ENCODE results near the gene SH3PXD2A. TPM values are rescaled to one million over a fixed set of nuclear protein-coding genes. Genes with fewer than 3 reads are reported as not detected.
"Not testable (repeated sequence)": the region's sequence is repeated elsewhere in the genome, so short reads cannot be mapped to it uniquely, and the experiment has no call there.

Gene SH3PXD2A
- total RNA-seq, 4 donors from 2014 or later: 128 to 154 (median 136) TPM

DNA sequence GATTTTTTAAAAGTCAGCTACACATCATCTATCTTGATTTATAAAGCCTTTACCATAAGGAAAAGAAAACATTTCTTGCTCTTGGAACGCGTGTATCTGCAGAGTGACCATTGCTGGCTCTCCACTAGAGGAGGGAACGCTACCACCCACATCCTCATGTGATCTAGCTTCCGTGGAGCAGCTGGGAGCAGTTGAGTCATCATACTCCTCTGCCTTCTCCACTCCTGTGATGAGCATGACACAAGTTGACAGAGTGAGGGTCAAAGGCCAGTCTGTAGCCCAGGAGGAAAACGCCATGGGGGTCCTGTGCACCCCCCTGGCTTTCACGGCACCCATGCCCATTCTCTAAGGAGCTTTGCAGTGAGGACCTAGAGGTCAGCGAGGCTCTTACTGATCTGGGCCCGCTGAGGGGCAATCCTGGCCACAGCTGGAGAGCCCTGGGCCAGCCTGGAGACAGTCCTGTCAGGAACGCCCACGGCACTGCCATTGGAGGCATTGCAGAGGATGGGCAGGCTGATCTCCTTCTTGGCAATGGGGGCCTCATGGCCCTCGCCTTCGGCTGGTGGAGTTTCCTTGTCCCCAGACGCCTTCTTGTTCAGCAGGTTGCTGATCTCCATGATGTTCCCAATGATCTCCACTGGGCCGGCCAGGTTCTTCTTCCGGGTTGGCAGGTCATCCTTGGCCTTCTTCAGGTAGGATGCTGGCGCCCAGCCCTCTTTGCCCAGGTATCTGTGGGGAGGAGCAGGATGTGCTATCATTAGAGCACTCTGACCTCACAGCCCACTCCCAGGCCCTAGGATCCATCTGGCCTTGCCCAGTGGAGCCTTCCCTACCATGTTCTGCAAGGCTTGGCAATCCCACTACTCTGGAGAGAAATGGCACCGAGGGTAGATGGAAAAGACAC lies 242.7 kb downstream of the SH3PXD2A start:
- Histone ChIP-seq H3K36me3 (peaks cover 0 to 68% (median 0%) of the 10 kb centered on the region in 3 donors), H3K27ac (peak overlapping the region; percentile 42 to 76 (median 66)), H3K27me3 (no peaks in the 10 kb centered on the region), H3K4me3 (no peak overlapping the region), H3K4me1 (peaks cover 1 to 76% (median 46%) of the 10 kb centered on the region in 4 donors), H3K9me3 (no peaks in the 10 kb centered on the region)
- TF ChIP-seq, protein P1, sequence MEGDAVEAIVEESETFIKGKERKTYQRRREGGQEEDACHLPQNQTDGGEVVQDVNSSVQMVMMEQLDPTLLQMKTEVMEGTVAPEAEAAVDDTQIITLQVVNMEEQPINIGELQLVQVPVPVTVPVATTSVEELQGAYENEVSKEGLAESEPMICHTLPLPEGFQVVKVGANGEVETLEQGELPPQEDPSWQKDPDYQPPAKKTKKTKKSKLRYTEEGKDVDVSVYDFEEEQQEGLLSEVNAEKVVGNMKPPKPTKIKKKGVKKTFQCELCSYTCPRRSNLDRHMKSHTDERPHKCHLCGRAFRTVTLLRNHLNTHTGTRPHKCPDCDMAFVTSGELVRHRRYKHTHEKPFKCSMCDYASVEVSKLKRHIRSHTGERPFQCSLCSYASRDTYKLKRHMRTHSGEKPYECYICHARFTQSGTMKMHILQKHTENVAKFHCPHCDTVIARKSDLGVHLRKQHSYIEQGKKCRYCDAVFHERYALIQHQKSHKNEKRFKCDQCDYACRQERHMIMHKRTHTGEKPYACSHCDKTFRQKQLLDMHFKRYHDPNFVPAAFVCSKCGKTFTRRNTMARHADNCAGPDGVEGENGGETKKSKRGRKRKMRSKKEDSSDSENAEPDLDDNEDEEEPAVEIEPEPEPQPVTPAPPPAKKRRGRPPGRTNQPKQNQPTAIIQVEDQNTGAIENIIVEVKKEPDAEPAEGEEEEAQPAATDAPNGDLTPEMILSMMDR (IDR thresholded peaks at IDR 0.05): peak in 1 of 5 experiments; percentile 13
- TF ChIP-seq POLR2A (IDR thresholded peaks at IDR 0.05) (no peak), EP300 (IDR thresholded peaks at IDR 0.05) (peak in 1 of 2 donors; percentile 71)
- WGBS, 2 donors: 70 to 75% methylated on average over 16 to 17 of the region's 17 CpGs
- no peak for DNase-seq (ENCODE audit: low spot score in 2 of 2)

DNA sequence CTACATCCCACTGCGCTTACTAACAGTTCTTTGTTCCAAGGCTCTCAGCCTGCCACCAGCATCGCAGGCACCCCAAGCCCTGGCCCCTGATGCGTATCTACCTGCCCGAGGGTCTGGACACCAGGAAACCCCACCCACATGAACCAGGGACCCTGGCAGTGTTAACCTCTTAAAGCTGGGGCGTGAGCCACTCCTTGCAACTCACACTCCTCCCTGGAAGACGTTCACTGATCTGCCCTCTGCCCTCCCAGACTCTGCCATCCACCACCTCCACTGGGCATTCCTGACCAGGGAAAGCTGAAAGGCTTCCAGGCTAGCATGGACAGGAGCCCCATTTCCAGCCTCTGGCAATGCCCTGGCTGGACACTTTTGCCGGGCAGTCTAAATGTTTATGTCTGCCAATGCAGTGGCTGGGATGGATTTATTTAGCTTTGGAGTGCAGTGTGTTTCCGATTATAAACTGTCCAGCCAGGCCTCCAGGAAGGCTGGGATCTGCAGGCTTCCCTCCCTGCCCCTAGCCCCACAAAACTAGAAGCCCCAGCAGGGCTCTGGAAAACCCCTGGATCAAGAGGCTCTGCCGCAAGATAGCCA lies 244.4 kb downstream of the SH3PXD2A start:
- no peaks in the 10 kb centered on the region for H3K9me3 ChIP-seq
- DNase-seq (ENCODE audit: low spot score in 2 of 2): no peak
- no peak for TF ChIP-seq POLR2A (IDR thresholded peaks at IDR 0.05)
- TF ChIP-seq EP300 (IDR thresholded peaks at IDR 0.05): no peak
- TF ChIP-seq, protein P1 (IDR thresholded peaks at IDR 0.05): no peak
- 70 to 71% methylated on average over 9 of the region's 9 CpGs for WGBS, 2 donors
- H3K27me3 ChIP-seq: no peaks in the 10 kb centered on the region
- no peak overlapping the region for H3K4me3 ChIP-seq
- peak overlapping the region in 2 of 4 donors; percentile 70 for H3K27ac ChIP-seq
- peaks cover 0 to 60% (median 0%) of the 10 kb centered on the region in 3 donors for H3K36me3 ChIP-seq
- peaks cover 0 to 60% (median 29%) of the 10 kb centered on the region in 4 donors for H3K4me1 ChIP-seq

DNA sequence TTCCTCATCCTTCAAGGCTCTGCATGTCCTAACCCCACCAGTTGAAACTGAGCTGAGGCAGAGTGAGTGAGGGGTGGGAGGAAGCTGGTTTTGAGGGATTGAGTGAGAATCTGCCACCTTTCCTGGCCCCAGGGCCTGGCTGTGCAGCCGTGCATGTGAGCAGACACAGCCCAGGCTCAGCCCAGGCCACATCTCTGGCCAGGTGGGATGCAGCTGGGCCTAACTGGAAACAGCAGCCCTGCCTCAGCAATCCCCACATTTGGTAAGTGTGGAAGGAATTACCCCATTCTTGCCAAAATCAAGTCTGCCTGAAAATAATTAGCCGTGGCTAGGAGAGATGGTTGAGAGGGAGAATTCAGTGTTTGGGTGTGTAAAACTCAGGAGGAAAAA lies 245.3 kb downstream of the SH3PXD2A start:
- Histone ChIP-seq H3K9me3 (no peaks in the 10 kb centered on the region), H3K27ac (peak overlapping the region in 2 of 4 donors; percentile 30 to 70), H3K27me3 (no peaks in the 10 kb centered on the region), H3K36me3 (peaks cover 0 to 62% (median 0%) of the 10 kb centered on the region in 3 donors), H3K4me1 (peaks cover 0 to 60% (median 20%) of the 10 kb centered on the region in 4 donors), H3K4me3 (no peak overlapping the region)
- no peak for TF ChIP-seq POLR2A (IDR thresholded peaks at IDR 0.05)
- TF ChIP-seq, protein P1 (IDR thresholded peaks at IDR 0.05): no peak
- TF ChIP-seq EP300 (IDR thresholded peaks at IDR 0.05): no peak
- no peak for DNase-seq (ENCODE audit: low spot score in 2 of 2)
- WGBS, 2 donors: 50 to 63% methylated on average over 1 to 2 of the region's 2 CpGs

DNA sequence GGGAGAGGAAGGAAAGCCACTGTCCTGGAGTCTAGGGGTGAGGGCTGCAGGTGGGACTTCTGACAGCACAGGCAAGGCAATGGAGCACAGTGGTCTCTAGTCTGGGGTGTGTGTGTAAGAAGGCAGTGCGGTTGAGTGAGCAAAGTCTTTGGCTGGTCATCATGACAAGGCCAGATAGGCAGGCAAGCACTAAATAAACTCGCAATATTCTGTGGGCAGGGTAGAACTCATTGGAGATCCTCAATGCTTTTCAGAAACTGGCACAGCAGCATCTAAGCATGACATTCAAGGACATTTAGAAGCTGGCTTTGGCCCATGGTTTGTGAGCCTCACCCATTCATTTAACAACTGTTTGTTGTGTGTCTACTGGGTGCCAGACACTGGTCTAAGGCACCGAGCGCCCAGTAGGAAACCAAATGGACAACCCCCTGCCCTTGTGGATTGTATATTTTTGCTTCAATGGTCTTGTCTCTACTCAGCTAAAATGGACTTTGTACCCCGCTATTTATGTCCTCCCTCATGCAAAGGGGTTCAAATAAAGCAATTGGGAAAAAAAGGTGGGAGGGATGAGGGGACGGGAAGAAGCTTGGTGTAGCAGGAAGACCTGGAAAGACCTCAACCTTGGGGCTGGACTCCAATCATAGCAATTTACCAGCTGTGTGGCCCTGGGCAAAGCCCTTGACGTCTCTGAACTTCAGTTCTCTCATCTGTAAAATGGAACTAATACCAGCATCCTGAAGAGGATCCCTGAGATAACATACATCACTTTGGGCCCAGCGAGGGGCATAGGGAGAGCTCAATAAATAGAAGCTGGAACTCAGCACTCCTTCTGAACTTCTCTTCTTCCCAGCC lies 245.9 kb downstream of the SH3PXD2A start:
- Histone ChIP-seq H3K36me3 (peaks cover 0 to 69% (median 0%) of the 10 kb centered on the region in 3 donors), H3K4me3 (no peak overlapping the region), H3K27ac (peak overlapping the region in 2 of 4 donors; percentile 30 to 70), H3K9me3 (no peaks in the 10 kb centered on the region), H3K27me3 (no peaks in the 10 kb centered on the region), H3K4me1 (peaks cover 0 to 56% (median 15%) of the 10 kb centered on the region in 4 donors)
- TF ChIP-seq, protein P1 (IDR thresholded peaks at IDR 0.05): no peak
- TF ChIP-seq POLR2A (IDR thresholded peaks at IDR 0.05) (no peak), EP300 (IDR thresholded peaks at IDR 0.05) (no peak)
- WGBS, 2 donors: 66 to 70% methylated on average over 8 of the region's 8 CpGs
- DNase-seq (ENCODE audit: low spot score in 2 of 2): no peak

DNA sequence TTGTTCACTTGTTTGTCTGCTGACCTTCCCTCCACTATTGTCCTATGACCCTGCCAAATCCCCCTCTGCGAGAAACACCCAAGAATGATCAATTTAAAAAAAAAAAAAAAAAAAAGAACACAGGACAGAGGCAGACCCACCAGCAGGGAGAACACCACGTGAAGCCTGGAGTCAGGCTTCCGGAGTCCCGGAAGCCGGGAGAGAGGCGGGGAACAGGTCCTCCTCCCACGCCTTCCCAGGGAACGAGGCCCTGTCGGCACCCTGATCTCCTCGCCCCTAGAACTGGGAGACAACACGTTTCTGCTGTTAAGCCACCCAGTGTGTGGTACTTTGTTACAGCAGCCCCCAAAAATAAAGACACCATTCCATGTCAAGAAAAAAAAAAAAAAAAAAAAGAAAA lies 247.3 kb downstream of the SH3PXD2A start:
- H3K4me1 ChIP-seq: peaks cover 0 to 44% (median 12%) of the 10 kb centered on the region in 4 donors
- 65 to 76% methylated on average over 10 to 11 of the region's 11 CpGs for WGBS, 2 donors
- peak overlapping the region in 2 of 4 donors; percentile 11 to 70 for H3K27ac ChIP-seq
- H3K9me3 ChIP-seq; H3K4me3 ChIP-seq; H3K27me3 ChIP-seq; DNase-seq (ENCODE audit: low spot score in 2 of 2): not testable (repeated sequence)
- peaks cover 0 to 75% (median 0%) of the 10 kb centered on the region in 3 donors for H3K36me3 ChIP-seq

DNA sequence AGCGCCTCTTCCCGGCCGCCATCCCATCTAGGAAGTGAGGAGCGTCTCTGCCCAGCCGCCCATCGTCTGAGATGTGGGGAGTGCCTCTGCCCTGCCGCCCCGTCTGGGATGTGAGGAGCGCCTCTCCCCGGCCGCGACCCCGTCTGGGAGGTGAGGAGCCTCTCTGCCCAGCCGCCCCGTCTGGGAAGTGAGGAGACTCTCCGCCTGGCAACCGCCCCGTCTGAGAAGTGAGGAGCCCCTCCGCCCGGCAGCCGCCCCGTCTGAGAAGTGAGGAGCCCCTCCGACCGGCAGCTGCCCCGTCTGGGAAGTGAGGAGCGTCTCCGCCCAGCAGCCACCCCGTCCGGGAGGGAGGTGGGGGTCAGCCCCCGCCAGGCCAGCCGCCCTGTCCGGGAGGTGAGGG lies 248.3 kb downstream of the SH3PXD2A start:
- 87 to 88% methylated on average over 3 to 23 of the region's 32 CpGs for WGBS, 2 donors
- H3K36me3 ChIP-seq: peaks cover 0 to 75% (median 0%) of the 10 kb centered on the region in 3 donors

More for the DNA sequence above, 248.3 kb downstream of the SH3PXD2A start:
- DNase-seq (ENCODE audit: low spot score in 2 of 2); H3K9me3 ChIP-seq; H3K4me3 ChIP-seq; H3K27me3 ChIP-seq: not testable (repeated sequence)
- Histone ChIP-seq H3K27ac (peak overlapping the region in 1 of 4 donors; percentile 50), H3K4me1 (peaks cover 0 to 44% (median 6%) of the 10 kb centered on the region in 4 donors)
